K562 (cell line): ENCODE data around the gene TFF3. TPM values are rescaled to one million over a fixed set of nuclear protein-coding genes. Genes with fewer than 3 reads are reported as not detected.

Experiments
- ATAC-seq: fragments of 200-7000 bp; cut with Tn5 transposase; 3 replicates; pipeline ENCODE4 v1.9.1; 2020; ENCODE audit warnings: moderate library complexity
- BruUV-seq: library from RNA; stranded (reverse); fragments of 400-500 nt; replicated peaks from 2 replicates; lab custom pipeline; 2021; lab: Mats Ljungman, UMichigan
- CTCF ChIA-PET: fragments of 300-600 bp; formaldehyde crosslinking; extraction: SDS; loops from one replicate; lab custom pipeline; 2021; ENCODE audit warnings: low intra/inter-chr PET ratio; lab: Yijun Ruan, JAX
- POLR2A ChIA-PET: fragments of 300-600, 350-650 bp; sonication (Branson Sonifier 250); formaldehyde crosslinking; extraction: SDS; loops from one replicate; lab custom pipeline; 2021; ENCODE audit warnings: antibody characterized with exemption, inconsistent platforms; lab: Yijun Ruan, JAX
- DNase-seq, 4 experiments: peaks; one replicate each; pipeline versions ENCODE4 v3.0.0 to v3.0.0-alpha.2; 2011 to 2018; ENCODE audit warnings: low spot score in 3 of 4, mixed read lengths in 3 of 4; ENCODE audit errors: extremely low read depth in 1 of 4
- FAIRE-seq: peaks from 2 replicates; lab custom pipeline; 2011; peaks lifted over from hg19 to GRCh38; lab: Jason Lieb, UNC
- H2AFZ ChIP-seq: 2 replicates; pipeline ENCODE4 v1.6.0; 2011; ENCODE audit warnings: low read depth, low read length, control low read depth, inconsistent platforms
- H3K27ac ChIP-seq: fragments of 200-600 bp; 3 replicates; pipeline ENCODE4 v1.8.0; 2011; ENCODE audit warnings: low read depth, mild to moderate bottlenecking, control low read depth, inconsistent platforms, low read length, moderate library complexity, mixed read lengths; ENCODE audit errors: extremely low read depth
- H3K27me3 ChIP-seq, 2 experiments: fragments of 300-600 bp in 1 of 2; 2 replicates in 1 of 2; 3 replicates in 1 of 2; pipeline versions ENCODE4 v1.6.0 to v1.8.0; 2011; ENCODE audit warnings: inconsistent platforms in 2 of 2, low read length in 2 of 2, mild to moderate bottlenecking in 1 of 2, mixed read lengths in 1 of 2, moderate library complexity in 1 of 2; ENCODE audit not compliant: control insufficient read depth in 2 of 2, insufficient read depth in 2 of 2
- H3K36me3 ChIP-seq: fragments of 300-600 bp; 3 replicates; pipeline ENCODE4 v1.8.0; 2011; ENCODE audit warnings: mild to moderate bottlenecking, low read length, inconsistent platforms; ENCODE audit not compliant: control insufficient read depth, insufficient read depth
- H3K4me1 ChIP-seq, 2 experiments: fragments of 200-600 bp in 1 of 2; replicated peaks in 1 of 2; 2 replicates in 1 of 2; 3 replicates in 1 of 2; pipeline versions ENCODE4 v1.5.1 to v1.8.0; 2011; ENCODE audit warnings: inconsistent platforms in 2 of 2, low read length in 2 of 2, mild to moderate bottlenecking in 1 of 2, mixed read lengths in 1 of 2, moderate library complexity in 1 of 2; ENCODE audit not compliant: control insufficient read depth in 2 of 2, insufficient read depth in 2 of 2
- H3K4me2 ChIP-seq: 2 replicates; pipeline ENCODE4 v1.6.1; 2011; ENCODE audit warnings: low read length, control low read depth, inconsistent platforms, mixed read lengths; ENCODE audit not compliant: insufficient read depth
- H3K4me3 ChIP-seq: fragments of 200-600 bp; sonication (generic), shearing (Covaris generic); 2 replicates; pipeline ENCODE4 v1.5.1; 2016; ENCODE audit warnings: control low read depth, inconsistent platforms
- H3K79me2 ChIP-seq: fragments of 200-600 bp; 3 replicates; pipeline ENCODE4 v1.8.0; 2011; ENCODE audit warnings: low read length, inconsistent platforms; ENCODE audit not compliant: control insufficient read depth, insufficient read depth
- H3K9ac ChIP-seq, 2 experiments: 2 replicates each; pipeline versions ENCODE4 v1.6.0 to v1.6.1; 2011; ENCODE audit warnings: low read depth in 2 of 2, low read length in 2 of 2, control low read depth in 1 of 2, inconsistent platforms in 1 of 2, mild to moderate bottlenecking in 1 of 2, mixed read lengths in 1 of 2; ENCODE audit not compliant: insufficient read depth in 1 of 2
- H3K9me1 ChIP-seq: one replicate; pipeline ENCODE4 v1.6.0; 2011; ENCODE audit warnings: inconsistent platforms, mild to moderate bottlenecking, low read length, moderate library complexity; ENCODE audit not compliant: control insufficient read depth, insufficient read depth
- H3K9me3 ChIP-seq: replicated peaks from 2 replicates; pipeline ENCODE4 v1.5.1; 2011; ENCODE audit warnings: low read depth, low read length, inconsistent platforms; ENCODE audit not compliant: control insufficient read depth, insufficient read depth
- H4K20me1 ChIP-seq: replicated peaks from 2 replicates; pipeline ENCODE4 v1.6.1; 2011; ENCODE audit warnings: low read length, inconsistent platforms, mixed read lengths; ENCODE audit not compliant: control insufficient read depth, insufficient read depth
- ARID1B ChIP-seq: fragments of 450-650 bp; IDR thresholded peaks from 2 replicates; pipeline ENCODE4 v1.6.1; 2016; ENCODE audit warnings: antibody characterized with exemption, mild to moderate bottlenecking, inconsistent platforms
- CCNT2 ChIP-seq: IDR thresholded peaks from 2 replicates; pipeline ENCODE4 v1.6.1; 2011; ENCODE audit warnings: borderline replicate concordance, low read depth, mild to moderate bottlenecking, moderate library complexity, mixed read lengths, low read length; ENCODE audit not compliant: insufficient read length; ENCODE audit errors: extremely low read depth
- RBBP5 ChIP-seq: fragments of 200-600 bp; sonication (generic); IDR thresholded peaks from 2 replicates; pipeline ENCODE4 v1.6.1; 2012; ENCODE audit warnings: borderline replicate concordance, mild to moderate bottlenecking, low read length, control low read depth, inconsistent platforms; ENCODE audit not compliant: insufficient read depth, poor library complexity, severe bottlenecking
- SLC30A9 ChIP-seq: fragments of 250-450 bp; sonication (Bioruptor Pico); IDR thresholded peaks from 2 replicates; pipeline ENCODE4 v1.8.0; 2022; ENCODE audit warnings: mild to moderate bottlenecking, moderate library complexity
- ZNF134 ChIP-seq: fragments of 250-450 bp; sonication (Bioruptor Pico); conservative IDR thresholded peaks from 2 replicates; pipeline ENCODE4 v1.4.0; 2020
- WGBS: fragments of 100-300 bp; shearing (Covaris generic); methylation state at CpG from one replicate; pipeline ENCODE4 v1.1.6; 2016; ENCODE audit warnings: low coverage, mixed read lengths; ENCODE audit not compliant: insufficient coverage; ENCODE audit errors: missing lambda C conversion rate; 5-methylcytosine and 5-hydroxymethylcytosine counted together
- in situ Hi-C: fragments of 300-500 bp; cut with MboI; formaldehyde crosslinking; loops from 4 replicates; pipeline ENCODE4 v1.15.0; 2018; ENCODE audit warnings: inconsistent platforms, mixed read lengths
- intact Hi-C: fragments of 100-400 bp; cut with micrococcal nuclease; formaldehyde crosslinking; loops from 2 replicates; pipeline ENCODE4 v1.14.2; 2022
- polyA plus RNA-seq, 8 experiments: library from polyadenylated mRNA; depleted of rRNA in 4 of 8; stranded (reverse) in 5 of 8; unstranded in 3 of 8; fragments of >200 nt; fragmentation: Nextera tagmentation in 2 of 8; fragmentation: Illumina TruSeq in 1 of 8; extraction: Ambion mirVana in 2 of 8; extraction: Trizol in 1 of 8; gene quantifications; 2 replicates each; pipeline versions ENCODE4 v1.2.1 to v1.2.3, GENCODE V29; 2011 to 2014; ENCODE audit warnings: inconsistent platforms in 1 of 8, missing spikeins in 1 of 8
- total RNA-seq, 7 experiments: library from RNA; depleted of rRNA in 6 of 7; stranded (reverse); fragments of >200 nt in 6 of 7; fragmentation: Illumina TruSeq in 2 of 7; extraction: Trizol in 2 of 7; gene quantifications; 2 replicates each; pipeline versions ENCODE4 v1.2.1 to v1.2.3, GENCODE V29; 2011 to 2021; ENCODE audit warnings: low replicate concordance in 1 of 7
- TF ChIP-seq, protein P1 (sequence below): fragments of 450-650 bp; IDR thresholded peaks from 2 replicates; pipeline ENCODE4 v1.6.1; 2016

The TFF3 gene
- total and polyA plus RNA-seq, 9 of the 15 experiments (the other 6 are each of a cell fraction or from before 2014, with no cell fraction given) = 0.78 TPM; not detected in 8

DNA sequence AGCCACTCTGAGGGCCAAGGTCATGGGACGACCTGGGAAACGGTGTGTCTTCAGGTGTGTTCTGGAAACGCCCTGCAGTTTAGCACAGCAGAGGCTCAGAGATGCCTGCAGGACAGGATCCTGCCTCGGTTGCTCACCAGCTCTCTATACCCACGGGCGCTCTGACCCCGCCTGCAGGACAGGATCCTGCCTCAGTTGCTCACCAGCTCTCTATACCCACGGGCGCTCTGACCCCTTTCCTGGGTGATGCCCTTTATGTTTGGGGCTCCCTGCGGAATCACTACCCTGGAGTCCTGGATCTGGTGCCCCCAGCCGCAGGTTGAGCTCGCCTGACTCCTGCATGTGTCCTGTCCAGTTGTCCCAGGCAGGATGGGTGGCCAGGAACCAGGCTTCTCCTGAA lies 32.5 kb downstream of the TFF3 start:
- ATAC-seq (no peak), FAIRE-seq (no peak), DNase-seq (no peak)
- Histone ChIP-seq H3K27me3 (peaks cover 43 to 83% of the 10 kb centered on the region in 2 experiments), H3K4me3 (no peak overlapping the region), H3K4me2 (no peak overlapping the region), H3K9me3 (no peaks in the 10 kb centered on the region), H3K9me1 (peaks cover 3% of the 10 kb centered on the region), H2AFZ (no peak overlapping the region), H3K36me3 (no peaks in the 10 kb centered on the region), H3K9ac (no peak overlapping the region), H3K27ac (no peak overlapping the region), H3K4me1 (no peaks in the 10 kb centered on the region), H4K20me1 (peaks cover 24% of the 10 kb centered on the region; the same call in 1 of the 2 replicates), H3K79me2 (no peaks in the 10 kb centered on the region)
- intact Hi-C loops = no loop called here
- POLR2A ChIA-PET = interaction anchor here (0.6 kb wide), 1 partner anchor 12 kb away, joined by 3 read pairs; no protein-coding TSS in a partner anchor
- CTCF ChIA-PET = no interaction called here
- BruUV-seq = no TSS peak
- in situ Hi-C loops = no loop called here
- WGBS = under 1% methylated on average over 12 of the region's 12 CpGs
- no peak for TF ChIP-seq ARID1B
- no peak for TF ChIP-seq ZNF134
- TF ChIP-seq CCNT2 = no peak
- no peak for TF ChIP-seq RBBP5
- TF ChIP-seq SLC30A9 (CRISPR knock-in tag) = no peak
- TF ChIP-seq, protein P1, sequence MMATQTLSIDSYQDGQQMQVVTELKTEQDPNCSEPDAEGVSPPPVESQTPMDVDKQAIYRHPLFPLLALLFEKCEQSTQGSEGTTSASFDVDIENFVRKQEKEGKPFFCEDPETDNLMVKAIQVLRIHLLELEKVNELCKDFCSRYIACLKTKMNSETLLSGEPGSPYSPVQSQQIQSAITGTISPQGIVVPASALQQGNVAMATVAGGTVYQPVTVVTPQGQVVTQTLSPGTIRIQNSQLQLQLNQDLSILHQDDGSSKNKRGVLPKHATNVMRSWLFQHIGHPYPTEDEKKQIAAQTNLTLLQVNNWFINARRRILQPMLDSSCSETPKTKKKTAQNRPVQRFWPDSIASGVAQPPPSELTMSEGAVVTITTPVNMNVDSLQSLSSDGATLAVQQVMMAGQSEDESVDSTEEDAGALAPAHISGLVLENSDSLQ = no peak
